ENCODE measurements around the gene PRLH.
A peak's percentile ranks its signal among the peaks of the same experiment; 100 is the strongest.

The PRLH gene

GRCh38 chr2:237540223-237540775 is 26.1 kb upstream of the PRLH start:
- no peak for DNase-seq

- peak; percentile 47 to 59 for DNase-seq
Measured at GRCh38 chr2:237540823-237541222, 25.6 kb upstream of the PRLH start.

- DNase-seq, result no peak
Measured at GRCh38 chr2:237541243-237541642, 25.1 kb upstream of the PRLH start.

- DNase-seq, result no peak
Measured at GRCh38 chr2:237542001-237542704, 24.2 kb upstream of the PRLH start.

- DNase-seq, result no peak
Measured at GRCh38 chr2:237546040-237546875, 20.1 kb upstream of the PRLH start.

- no peak for DNase-seq
Measured at GRCh38 chr2:237546876-237547395, 19.4 kb upstream of the PRLH start.

GRCh38 chr2:237547841-237548416 is 18.4 kb upstream of the PRLH start:
- no peak for DNase-seq

- DNase-seq, result no peak
Measured at GRCh38 chr2:237549216-237549615, 17.2 kb upstream of the PRLH start.

GRCh38 chr2:237549643-237550415 is 16.5 kb upstream of the PRLH start:
- DNase-seq, result peak in 1 of 2 experiments; percentile 14

- DNase-seq, result no peak
Measured at GRCh38 chr2:237551071-237551574, 15.3 kb upstream of the PRLH start.

GRCh38 chr2:237552908-237553307 is 13.5 kb upstream of the PRLH start:
- no peak for DNase-seq

- no peak for DNase-seq
Measured at GRCh38 chr2:237553948-237554347, 12.4 kb upstream of the PRLH start.

- no peak for DNase-seq
Measured at GRCh38 chr2:237555560-237555959, 10.8 kb upstream of the PRLH start.

GRCh38 chr2:237556773-237557632 is 9.4 kb upstream of the PRLH start:
- no peak for DNase-seq

GRCh38 chr2:237557633-237558015 is 8.8 kb upstream of the PRLH start:
- DNase-seq, result no peak

GRCh38 chr2:237558961-237559641 is 7.3 kb upstream of the PRLH start:
- DNase-seq, result peak; percentile 65 to 92

GRCh38 chr2:237561221-237561620 is 5.2 kb upstream of the PRLH start:
- no peak for DNase-seq

GRCh38 chr2:237563816-237564215 is 2.6 kb upstream of the PRLH start:
- DNase-seq, result no peak

GRCh38 chr2:237564526-237565131 is 1.7 kb upstream of the PRLH start:
- no peak for DNase-seq

GRCh38 chr2:237565974-237566373 is 400 bp upstream of the PRLH start:
- no peak for DNase-seq

Data from NCI-H524 (cell line).